ENCODE measurements around the gene ZFAND2A. TPM values are rescaled to one million over a fixed set of nuclear protein-coding genes. Genes with fewer than 3 reads are reported as not detected.
"Not testable (repeated sequence)": the region's sequence is repeated elsewhere in the genome, so short reads cannot be mapped to it uniquely, and the experiment has no call there.

ZFAND2A gene
- total and polyA plus RNA-seq, 4 donors, result 17.3 to 44.3 (median 30.0) TPM

- TF ChIP-seq CTCF (IDR thresholded peaks at IDR 0.05; ENCODE audit: control extremely low read depth, extremely low read depth), result no peak
- Histone ChIP-seq H3K27ac (ENCODE audit: low read depth in 1 of 2, low read length in 1 of 2) (no peak overlapping the region), H3K9ac (ENCODE audit: insufficient read depth in 1 of 2, low read length in 2 of 2) (no peak overlapping the region), H3K36me3 (ENCODE audit: control insufficient read depth in 4 of 4, insufficient read depth in 4 of 4, low read length in 4 of 4) (no peaks in the 10 kb centered on the region), H3K9me3 (ENCODE audit: control insufficient read depth in 4 of 4, insufficient read depth in 3 of 4, low read length in 3 of 4) (no peaks in the 10 kb centered on the region), H3K4me3 (no peak overlapping the region), H3K27me3 (ENCODE audit: control insufficient read depth in 3 of 3, insufficient read depth in 3 of 3, low read length in 2 of 3) (no peaks in the 10 kb centered on the region), H3K4me1 (ENCODE audit: control insufficient read depth in 5 of 5, insufficient read depth in 5 of 5, low read length in 5 of 5) (peaks cover 0 to 8% (median 0%) of the 10 kb centered on the region in 5 donors)
- WGBS, 2 donors, result 88 to 94% methylated on average over 5 of the region's 5 CpGs
- ATAC-seq (ENCODE audit: insufficient read depth, low FRiP score) (no peak), DNase-seq (no peak)
These were observed 40.8 kb downstream of the ZFAND2A start for GRCh38 chr7:1119201-1119600.

- Histone ChIP-seq H3K4me1 (ENCODE audit: control insufficient read depth in 5 of 5, insufficient read depth in 5 of 5, low read length in 5 of 5) (no peaks in the 10 kb centered on the region), H3K4me3 (no peak overlapping the region), H3K27ac (ENCODE audit: low read depth in 1 of 2, low read length in 1 of 2) (no peak overlapping the region), H3K9me3 (ENCODE audit: control insufficient read depth in 4 of 4, insufficient read depth in 3 of 4, low read length in 3 of 4) (no peaks in the 10 kb centered on the region), H3K36me3 (ENCODE audit: control insufficient read depth in 4 of 4, insufficient read depth in 4 of 4, low read length in 4 of 4) (peaks cover 0 to 5% (median under 1%) of the 10 kb centered on the region in 4 donors), H3K27me3 (ENCODE audit: control insufficient read depth in 3 of 3, insufficient read depth in 3 of 3, low read length in 2 of 3) (no peaks in the 10 kb centered on the region), H3K9ac (ENCODE audit: insufficient read depth in 1 of 2, low read length in 2 of 2) (no peak overlapping the region)
- 96 to 97% methylated on average over 38 of the region's 38 CpGs for WGBS, 2 donors
- no peak for TF ChIP-seq CTCF (IDR thresholded peaks at IDR 0.05; ENCODE audit: control extremely low read depth, extremely low read depth)
- DNase-seq, result no peak
- ATAC-seq (ENCODE audit: insufficient read depth, low FRiP score), result no peak
These were observed 42.6 kb downstream of the ZFAND2A start for GRCh38 chr7:1117321-1117928.

GRCh38 chr7:1116383-1117008, 43.5 kb downstream of the ZFAND2A start:
- H3K9me3 ChIP-seq (ENCODE audit: control insufficient read depth in 4 of 4, insufficient read depth in 3 of 4, low read length in 3 of 4); H3K27me3 ChIP-seq (ENCODE audit: control insufficient read depth in 3 of 3, insufficient read depth in 3 of 3, low read length in 2 of 3); H3K4me3 ChIP-seq; H3K36me3 ChIP-seq (ENCODE audit: control insufficient read depth in 4 of 4, insufficient read depth in 4 of 4, low read length in 4 of 4); DNase-seq; H3K4me1 ChIP-seq (ENCODE audit: control insufficient read depth in 5 of 5, insufficient read depth in 5 of 5, low read length in 5 of 5); H3K27ac ChIP-seq (ENCODE audit: low read depth in 1 of 2, low read length in 1 of 2); ATAC-seq (ENCODE audit: insufficient read depth, low FRiP score); H3K9ac ChIP-seq (ENCODE audit: insufficient read depth in 1 of 2, low read length in 2 of 2): not testable (repeated sequence)
- 88 to 95% methylated on average over 22 to 49 of the region's 49 CpGs for WGBS, 2 donors

- not testable (repeated sequence) for ATAC-seq (ENCODE audit: insufficient read depth, low FRiP score); DNase-seq
These were observed 44.6 kb downstream of the ZFAND2A start for GRCh38 chr7:1115171-1116045.

More at GRCh38 chr7:1115171-1116045, 44.6 kb downstream of the ZFAND2A start:
- not testable (repeated sequence) for H3K9me3 ChIP-seq (ENCODE audit: control insufficient read depth in 4 of 4, insufficient read depth in 3 of 4, low read length in 3 of 4); H3K27me3 ChIP-seq (ENCODE audit: control insufficient read depth in 3 of 3, insufficient read depth in 3 of 3, low read length in 2 of 3); H3K36me3 ChIP-seq (ENCODE audit: control insufficient read depth in 4 of 4, insufficient read depth in 4 of 4, low read length in 4 of 4); H3K4me1 ChIP-seq (ENCODE audit: control insufficient read depth in 5 of 5, insufficient read depth in 5 of 5, low read length in 5 of 5); H3K9ac ChIP-seq (ENCODE audit: insufficient read depth in 1 of 2, low read length in 2 of 2); H3K4me3 ChIP-seq; H3K27ac ChIP-seq (ENCODE audit: low read depth in 1 of 2, low read length in 1 of 2)
- 92 to 97% methylated on average over 44 of the region's 44 CpGs for WGBS, 2 donors

Measured in lung (tissue), 12 donors.